ENCODE results near the gene EML4.
A peak's percentile ranks its signal among the peaks of the same experiment; 100 is the strongest.
"Not testable (repeated sequence)": the region's sequence is repeated elsewhere in the genome, so short reads cannot be mapped to it uniquely, and the experiment has no call there.

EML4 gene

GRCh38 chr2:42172566-42172965 lies 3.4 kb downstream of the EML4 start:
- no peak for DNase-seq (ENCODE audit: low read depth)

GRCh38 chr2:42173467-42173866 lies 4.3 kb downstream of the EML4 start:
- DNase-seq (ENCODE audit: low read depth) = not testable (repeated sequence)

DNA sequence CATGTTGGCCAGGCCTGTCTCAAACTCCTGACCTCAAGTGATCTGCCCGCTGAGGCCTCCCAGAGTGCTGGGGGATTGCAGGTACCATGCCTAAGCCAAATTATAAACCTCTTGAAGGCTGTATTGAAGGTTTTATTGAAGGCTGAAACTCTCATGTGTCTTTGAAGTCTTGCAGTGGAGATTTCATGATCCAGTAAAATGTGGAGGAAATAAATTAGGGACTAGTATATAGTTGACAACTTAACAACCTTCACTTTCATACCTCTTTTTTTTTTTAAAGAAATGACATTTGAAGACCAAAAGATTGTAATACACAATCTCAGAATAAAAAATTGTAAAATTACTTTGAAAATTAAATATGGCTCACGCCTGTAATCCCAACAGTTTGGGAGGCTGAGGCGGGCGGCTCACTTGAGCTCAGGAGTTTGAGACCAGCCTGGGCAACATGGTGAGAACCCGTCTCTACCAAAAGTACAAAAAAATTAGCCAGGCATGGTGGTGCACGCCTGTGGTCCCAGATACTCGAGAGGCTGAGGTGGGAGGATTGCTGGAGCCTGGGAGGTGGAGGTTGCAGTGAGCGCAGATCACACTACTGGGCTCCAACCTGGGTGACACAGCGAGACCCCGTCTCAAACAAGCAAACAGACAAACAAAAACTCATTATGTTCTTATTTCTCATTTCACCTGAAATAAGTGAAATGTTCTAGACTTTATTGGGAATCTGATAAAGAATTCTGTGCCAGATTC lies 8.0 kb downstream of the EML4 start:
- DNase-seq (ENCODE audit: low read depth) = no peak

DNA sequence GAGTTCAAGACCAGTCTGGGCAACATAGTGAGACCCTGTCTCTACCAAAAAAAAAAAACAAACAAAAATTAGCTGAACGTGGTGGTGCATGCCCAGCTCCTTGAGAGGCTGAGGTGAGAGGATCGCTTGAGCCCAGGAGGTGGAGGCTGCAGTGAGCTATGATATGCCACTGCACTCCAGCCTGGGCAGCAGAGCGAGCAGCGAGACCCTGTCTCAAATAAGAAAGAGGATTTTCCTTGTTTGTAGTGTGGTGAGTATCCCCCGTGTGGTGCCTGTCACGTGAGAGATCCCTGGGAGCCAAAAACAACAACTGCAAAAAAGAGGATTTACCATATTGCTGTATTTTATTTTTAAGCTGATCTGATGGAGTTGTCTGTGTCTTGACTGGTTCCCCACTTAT lies 9.2 kb downstream of the EML4 start:
- no peak for DNase-seq (ENCODE audit: low read depth)

DNA sequence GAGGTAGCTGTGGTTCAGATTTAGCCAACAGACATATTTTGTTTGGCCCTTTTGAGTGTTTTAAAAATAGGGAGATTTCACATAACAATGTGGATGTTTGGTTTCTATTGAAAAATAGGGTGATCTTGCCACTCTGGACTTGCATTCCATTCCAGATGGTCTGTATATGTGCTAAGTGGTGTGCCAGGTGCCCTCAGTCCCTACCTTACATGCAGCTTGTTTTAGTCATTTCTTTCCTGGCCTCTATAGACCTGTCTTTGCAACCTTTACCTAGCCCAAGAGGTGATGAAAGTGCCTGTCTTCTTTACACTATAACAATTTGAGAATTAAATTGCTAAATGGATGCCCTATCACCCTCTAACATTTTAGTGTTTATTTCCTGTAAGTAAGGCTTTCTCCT lies 11.1 kb downstream of the EML4 start:
- DNase-seq (ENCODE audit: low read depth) = no peak

DNA sequence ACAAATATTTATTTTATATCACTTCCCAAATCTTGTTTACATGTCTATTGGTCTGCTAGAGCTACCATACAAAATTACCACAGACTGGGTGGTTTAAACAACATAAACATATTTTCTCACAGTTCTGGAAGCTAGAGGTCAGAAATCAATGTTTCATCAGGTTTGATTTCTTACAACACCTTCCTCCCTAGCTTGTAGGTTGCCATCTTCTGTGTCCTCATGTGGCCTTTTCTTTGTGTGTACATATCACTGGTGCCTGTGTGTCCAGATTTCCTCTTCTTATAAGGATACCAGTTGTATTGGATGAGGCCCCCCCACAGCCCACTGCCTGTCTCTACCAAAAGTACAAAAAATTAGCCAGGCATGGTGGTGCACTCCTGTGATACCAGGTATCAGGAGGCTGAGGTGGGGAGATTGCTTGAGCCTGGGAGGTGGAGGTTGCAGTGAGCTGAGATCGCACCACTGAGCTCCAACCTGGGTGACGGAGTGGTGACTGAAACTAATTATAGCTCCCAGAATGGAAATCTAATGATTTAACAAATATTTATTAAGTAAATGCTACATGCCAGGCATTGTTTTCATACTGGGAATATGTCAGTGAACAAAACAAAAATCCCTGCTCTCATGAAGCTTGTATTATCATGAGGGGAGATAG lies 13.6 kb downstream of the EML4 start:
- DNase-seq (ENCODE audit: low read depth) = no peak

- no peak for DNase-seq (ENCODE audit: low read depth)
Measured at GRCh38 chr2:42183775-42184174, 14.6 kb downstream of the EML4 start.

DNA sequence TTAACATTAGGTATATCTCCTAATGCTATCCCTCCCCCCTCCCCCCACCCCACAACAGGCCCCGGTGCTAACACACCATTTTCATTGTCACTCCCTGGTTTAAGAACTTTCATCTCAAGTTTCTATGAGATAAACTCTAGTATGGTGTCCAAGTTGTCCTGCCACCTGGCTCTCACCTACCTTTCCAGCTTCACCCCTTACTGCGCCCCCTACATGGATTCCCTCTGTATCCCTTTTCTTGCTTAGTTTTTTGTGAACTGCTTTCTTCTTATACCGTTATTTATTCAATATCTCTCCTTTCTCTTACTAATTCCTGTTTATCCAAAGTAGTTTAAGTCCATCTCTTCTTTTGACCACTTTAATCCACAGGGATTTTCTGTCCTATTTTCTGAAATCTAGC lies 15.2 kb downstream of the EML4 start:
- DNase-seq (ENCODE audit: low read depth) = no peak

GRCh38 chr2:42185220-42185921 lies 16.2 kb downstream of the EML4 start:
- DNase-seq (ENCODE audit: low read depth) = no peak

DNA sequence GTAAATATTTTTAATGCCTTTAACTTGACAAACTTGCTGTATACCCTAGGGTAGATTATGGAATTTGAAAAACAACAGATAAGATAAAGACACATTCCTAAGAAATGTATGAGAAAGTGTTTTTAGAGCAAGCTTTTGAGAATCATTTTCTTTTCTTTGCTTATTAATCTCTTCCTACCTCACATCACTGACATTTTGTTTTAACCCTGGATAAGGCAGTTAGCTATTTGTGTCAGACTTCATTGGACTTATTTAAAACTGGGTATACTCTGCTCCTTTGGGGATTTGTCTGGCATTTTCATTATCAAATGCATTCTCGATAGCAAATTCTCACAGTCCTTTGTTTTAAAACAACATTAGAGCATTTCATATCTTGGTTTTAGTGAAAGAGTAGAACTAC lies 17.2 kb downstream of the EML4 start:
- DNase-seq (ENCODE audit: low read depth) = no peak

DNA sequence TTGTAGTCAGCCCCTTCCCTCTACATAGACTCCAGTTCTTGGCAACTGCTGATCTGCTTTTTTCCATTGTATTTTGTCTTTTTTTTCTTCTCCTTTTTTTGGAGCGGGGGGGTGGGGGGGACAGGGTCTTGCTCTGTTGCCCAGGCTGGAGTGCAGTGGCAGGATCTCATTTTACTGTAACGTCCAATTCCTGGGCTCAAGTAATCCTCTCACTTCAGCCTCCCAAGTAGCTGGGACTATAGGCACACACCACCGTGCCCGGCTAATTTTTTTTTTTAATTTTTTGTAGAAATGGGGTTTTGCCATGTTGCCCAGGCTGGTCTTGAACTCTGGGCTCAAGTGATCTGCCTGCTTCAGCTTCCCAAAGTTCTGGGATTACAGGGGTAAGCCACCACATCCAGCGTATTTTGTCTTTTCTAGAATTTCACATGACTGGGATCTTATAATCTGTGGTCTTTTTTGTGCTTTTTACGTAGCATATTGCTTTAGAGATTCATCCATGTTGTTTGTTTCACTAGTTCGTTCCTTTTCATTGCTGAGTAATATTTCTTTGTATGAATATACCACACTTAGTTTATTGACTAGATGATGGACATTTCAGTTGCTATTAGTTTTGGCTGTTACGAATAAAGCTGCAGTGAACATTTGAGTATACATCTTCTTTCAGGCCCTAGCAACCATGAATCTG lies 17.9 kb downstream of the EML4 start:
- no peak for DNase-seq (ENCODE audit: low read depth)

DNA sequence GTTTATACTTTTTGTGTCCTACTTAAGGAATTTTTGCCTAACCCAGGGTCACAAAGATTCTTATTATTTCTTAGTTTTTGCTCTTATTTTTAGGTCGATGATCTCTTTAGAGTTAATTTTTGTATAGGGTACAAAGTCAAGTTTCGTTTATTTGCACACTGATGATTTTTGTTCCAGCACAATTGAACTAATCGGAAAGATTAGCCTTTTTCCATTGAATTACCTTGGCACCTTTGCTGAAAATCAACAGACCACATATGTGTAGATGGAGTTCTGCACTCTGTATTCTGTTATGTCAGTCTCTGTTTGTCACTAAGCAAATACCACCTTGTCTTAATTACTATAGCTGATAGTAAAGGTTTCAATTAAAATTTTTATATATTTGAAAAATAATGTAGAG lies 18.7 kb downstream of the EML4 start:
- no peak for DNase-seq (ENCODE audit: low read depth)

DNA sequence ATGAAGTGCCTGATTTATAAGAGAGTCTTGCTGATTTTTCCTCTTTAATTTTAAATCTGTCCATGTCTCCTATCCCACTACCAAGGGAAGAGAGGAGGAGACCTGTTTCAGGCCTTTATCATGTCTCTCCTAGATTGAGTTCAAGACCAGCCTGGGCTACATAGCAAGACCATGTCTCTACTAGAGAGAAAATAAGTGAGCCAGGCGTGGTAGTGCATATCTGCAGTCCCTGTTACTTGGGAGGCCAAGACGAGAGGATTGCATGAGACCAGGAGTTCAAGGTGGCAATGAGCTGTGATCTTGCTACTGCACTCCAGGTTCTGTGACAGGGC lies 20.0 kb downstream of the EML4 start:
- DNase-seq (ENCODE audit: low read depth) = no peak

DNA sequence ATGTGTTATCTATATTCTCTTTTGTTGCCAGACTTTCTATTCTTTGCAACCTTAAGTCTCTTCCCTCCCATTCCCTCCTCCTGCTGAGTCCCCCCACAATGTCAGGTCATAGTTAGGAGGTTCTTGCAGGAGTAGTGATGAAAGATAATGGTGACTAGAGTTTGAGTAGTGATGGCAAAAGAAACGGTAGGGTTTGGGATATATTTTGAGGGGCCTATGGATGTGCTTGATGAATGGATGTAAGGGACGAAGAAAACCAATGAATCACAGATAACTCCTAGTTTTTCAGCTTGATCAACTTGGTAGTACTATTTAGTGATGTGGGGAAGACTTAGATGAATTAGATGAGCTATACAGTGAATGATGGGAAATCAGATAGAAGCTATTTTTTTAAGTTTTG lies 21.0 kb downstream of the EML4 start:
- no peak for DNase-seq (ENCODE audit: low read depth)

GRCh38 chr2:42191285-42192009 lies 22.3 kb downstream of the EML4 start:
- DNase-seq (ENCODE audit: low read depth) = no peak

- no peak for DNase-seq (ENCODE audit: low read depth)
Measured at GRCh38 chr2:42192010-42192373, 22.8 kb downstream of the EML4 start.

DNA sequence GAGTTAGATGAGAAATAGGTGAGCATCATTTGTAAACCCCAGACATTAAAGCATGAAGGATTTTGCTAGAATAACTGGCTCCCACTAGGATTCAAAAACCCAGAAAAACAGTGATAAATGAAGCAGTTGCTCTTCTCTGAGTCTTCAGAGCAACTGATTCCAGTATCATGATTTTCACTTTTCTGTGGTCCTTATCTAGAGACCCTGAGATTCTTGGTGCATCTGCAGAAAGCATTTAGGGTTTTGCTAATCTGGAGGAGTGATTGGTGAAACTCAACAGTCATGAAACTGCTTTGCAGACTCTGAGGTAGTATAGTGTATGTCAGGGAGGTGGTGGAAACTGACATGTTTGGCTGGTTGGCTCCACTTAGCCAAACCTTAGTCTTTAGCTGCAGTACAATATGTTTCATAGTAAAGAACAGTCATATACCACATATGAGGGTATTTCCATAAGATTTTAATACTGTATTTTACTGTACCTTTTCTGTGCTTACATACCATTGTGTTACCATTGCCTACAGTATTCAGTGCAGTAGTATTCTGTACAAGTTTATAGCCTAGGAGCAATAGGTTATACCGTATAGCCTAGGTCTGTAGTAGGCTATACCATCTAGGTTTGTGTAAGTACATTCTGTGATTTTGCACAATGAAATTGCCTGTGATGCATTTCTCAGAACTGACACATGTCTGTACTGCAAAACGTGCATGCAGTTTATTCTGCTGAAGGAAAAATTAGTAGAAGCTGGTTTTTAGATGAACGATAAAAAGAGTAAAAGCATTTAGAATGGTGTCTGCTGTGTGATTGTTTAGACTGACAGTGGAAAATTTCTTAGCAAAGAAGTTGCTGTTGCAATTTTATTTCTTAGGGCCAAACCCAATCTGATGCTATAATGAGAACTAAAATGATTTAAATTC lies 23.8 kb downstream of the EML4 start:
- no peak for DNase-seq (ENCODE audit: low read depth)

GRCh38 chr2:42193722-42194187 lies 24.6 kb downstream of the EML4 start:
- DNase-seq (ENCODE audit: low read depth) = peak; percentile 31

GRCh38 chr2:42194428-42194827 lies 25.3 kb downstream of the EML4 start:
- no peak for DNase-seq (ENCODE audit: low read depth)

GRCh38 chr2:42195559-42195958 lies 26.4 kb downstream of the EML4 start:
- peak; percentile 35 for DNase-seq (ENCODE audit: low read depth)

GRCh38 chr2:42196070-42196402 lies 26.9 kb downstream of the EML4 start:
- no peak for DNase-seq (ENCODE audit: low read depth)
